ENCODE data around the gene TMEM135.
"Not testable (repeated sequence)": the region's sequence is repeated elsewhere in the genome, so short reads cannot be mapped to it uniquely, and the experiment has no call there.

DNA sequence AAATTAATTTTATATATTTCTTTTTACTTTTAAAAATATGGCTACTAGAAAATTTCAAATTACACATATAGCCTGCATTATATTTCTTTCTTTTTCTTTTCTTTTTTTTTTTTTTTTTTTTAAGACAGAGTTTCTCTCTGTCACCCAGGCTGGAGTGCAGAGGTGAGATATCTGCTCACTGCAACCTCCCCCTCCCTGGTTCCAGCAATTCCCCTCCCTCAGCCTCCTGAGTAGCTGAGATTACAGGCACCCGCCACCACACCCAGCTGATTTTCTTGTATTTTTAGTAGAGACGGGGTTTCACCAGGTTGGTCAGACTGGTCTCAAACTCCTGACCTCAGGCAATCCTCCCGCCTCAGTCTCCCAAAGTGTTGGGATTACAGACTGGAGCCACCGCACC lies 234.2 kb downstream of the TMEM135 start:
- TF ChIP-seq, protein P1, sequence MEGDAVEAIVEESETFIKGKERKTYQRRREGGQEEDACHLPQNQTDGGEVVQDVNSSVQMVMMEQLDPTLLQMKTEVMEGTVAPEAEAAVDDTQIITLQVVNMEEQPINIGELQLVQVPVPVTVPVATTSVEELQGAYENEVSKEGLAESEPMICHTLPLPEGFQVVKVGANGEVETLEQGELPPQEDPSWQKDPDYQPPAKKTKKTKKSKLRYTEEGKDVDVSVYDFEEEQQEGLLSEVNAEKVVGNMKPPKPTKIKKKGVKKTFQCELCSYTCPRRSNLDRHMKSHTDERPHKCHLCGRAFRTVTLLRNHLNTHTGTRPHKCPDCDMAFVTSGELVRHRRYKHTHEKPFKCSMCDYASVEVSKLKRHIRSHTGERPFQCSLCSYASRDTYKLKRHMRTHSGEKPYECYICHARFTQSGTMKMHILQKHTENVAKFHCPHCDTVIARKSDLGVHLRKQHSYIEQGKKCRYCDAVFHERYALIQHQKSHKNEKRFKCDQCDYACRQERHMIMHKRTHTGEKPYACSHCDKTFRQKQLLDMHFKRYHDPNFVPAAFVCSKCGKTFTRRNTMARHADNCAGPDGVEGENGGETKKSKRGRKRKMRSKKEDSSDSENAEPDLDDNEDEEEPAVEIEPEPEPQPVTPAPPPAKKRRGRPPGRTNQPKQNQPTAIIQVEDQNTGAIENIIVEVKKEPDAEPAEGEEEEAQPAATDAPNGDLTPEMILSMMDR (IDR thresholded peaks at IDR 0.05; ENCODE audit: insufficient read depth, low read depth, low read length) = not testable (repeated sequence)
- TF ChIP-seq EZH2 (IDR thresholded peaks at IDR 0.05; ENCODE audit: insufficient read depth, low read length) = not testable (repeated sequence)
